Measurements from ENCODE around the gene CDK3.

DNA sequence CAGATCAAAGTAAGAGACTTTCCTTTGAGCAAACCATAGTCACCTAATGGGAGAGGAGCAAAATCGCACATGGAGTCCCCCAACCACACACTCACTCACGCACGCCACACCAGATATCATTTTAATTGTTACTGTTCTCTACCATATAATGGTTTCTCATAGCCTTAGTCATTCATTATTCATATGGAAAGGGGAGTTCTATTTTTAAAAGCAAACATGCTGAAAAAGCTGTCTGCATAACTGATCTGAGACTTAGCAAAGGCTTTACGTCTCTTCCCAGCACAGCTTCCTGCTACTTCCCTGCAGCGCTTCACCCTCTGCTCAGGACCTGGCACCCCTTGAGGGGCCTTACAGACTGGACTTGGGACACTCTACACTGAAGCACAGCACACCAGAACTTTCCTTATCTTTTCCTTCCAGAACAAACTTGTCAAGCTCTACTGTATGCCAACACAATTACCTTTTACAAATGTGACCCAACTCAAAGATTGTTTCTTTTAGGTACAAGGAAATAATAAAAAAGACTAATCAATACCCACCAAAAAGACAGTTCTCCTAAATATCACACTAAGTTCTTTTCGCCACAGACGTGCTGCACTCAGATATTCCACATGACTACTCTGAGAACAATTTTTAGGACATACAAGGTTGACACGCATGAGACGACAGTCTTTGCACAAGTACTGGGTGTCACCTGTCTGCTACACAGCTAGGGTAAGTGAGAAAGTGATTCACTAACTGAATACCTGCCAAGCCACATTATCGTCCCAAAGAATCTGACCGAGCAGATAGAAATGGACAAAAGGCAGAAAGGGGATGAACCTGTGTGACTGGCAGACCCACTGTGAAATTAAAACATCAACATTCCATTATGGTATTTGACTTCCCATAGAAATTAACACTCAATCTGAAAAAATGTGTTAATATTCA is 50.1 kb downstream of the CDK3 start:
- TF ChIP-seq YY1 (IDR thresholded peaks at IDR 0.05; ENCODE audit: extremely low read depth, insufficient replicate concordance, low read depth, low read length) (no peak), POLR2A (IDR thresholded peaks at IDR 0.05; ENCODE audit: borderline replicate concordance, extremely low read depth, insufficient read depth, insufficient read length) (no peak), SP1 (IDR thresholded peaks at IDR 0.05; ENCODE audit: low read depth) (peak; percentile 50), POLR2AphosphoS5 (IDR thresholded peaks at IDR 0.05; ENCODE audit: low read depth, low read length) (no peak; the same call in 1 of the 2 replicates), TCF7L2 (IDR thresholded peaks at IDR 0.05; ENCODE audit: borderline replicate concordance, extremely low read depth, insufficient read depth, insufficient read length) (no peak), EZH2 (IDR thresholded peaks at IDR 0.05) (no peak), SIN3A (IDR thresholded peaks at IDR 0.05; ENCODE audit: low read depth) (no peak)
- TF ChIP-seq, protein P1, sequence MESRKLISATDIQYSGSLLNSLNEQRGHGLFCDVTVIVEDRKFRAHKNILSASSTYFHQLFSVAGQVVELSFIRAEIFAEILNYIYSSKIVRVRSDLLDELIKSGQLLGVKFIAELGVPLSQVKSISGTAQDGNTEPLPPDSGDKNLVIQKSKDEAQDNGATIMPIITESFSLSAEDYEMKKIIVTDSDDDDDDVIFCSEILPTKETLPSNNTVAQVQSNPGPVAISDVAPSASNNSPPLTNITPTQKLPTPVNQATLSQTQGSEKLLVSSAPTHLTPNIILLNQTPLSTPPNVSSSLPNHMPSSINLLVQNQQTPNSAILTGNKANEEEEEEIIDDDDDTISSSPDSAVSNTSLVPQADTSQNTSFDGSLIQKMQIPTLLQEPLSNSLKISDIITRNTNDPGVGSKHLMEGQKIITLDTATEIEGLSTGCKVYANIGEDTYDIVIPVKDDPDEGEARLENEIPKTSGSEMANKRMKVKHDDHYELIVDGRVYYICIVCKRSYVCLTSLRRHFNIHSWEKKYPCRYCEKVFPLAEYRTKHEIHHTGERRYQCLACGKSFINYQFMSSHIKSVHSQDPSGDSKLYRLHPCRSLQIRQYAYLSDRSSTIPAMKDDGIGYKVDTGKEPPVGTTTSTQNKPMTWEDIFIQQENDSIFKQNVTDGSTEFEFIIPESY (IDR thresholded peaks at IDR 0.05; ENCODE audit: extremely low read depth, insufficient replicate concordance, low read length) = no peak
- TF ChIP-seq, protein P2, sequence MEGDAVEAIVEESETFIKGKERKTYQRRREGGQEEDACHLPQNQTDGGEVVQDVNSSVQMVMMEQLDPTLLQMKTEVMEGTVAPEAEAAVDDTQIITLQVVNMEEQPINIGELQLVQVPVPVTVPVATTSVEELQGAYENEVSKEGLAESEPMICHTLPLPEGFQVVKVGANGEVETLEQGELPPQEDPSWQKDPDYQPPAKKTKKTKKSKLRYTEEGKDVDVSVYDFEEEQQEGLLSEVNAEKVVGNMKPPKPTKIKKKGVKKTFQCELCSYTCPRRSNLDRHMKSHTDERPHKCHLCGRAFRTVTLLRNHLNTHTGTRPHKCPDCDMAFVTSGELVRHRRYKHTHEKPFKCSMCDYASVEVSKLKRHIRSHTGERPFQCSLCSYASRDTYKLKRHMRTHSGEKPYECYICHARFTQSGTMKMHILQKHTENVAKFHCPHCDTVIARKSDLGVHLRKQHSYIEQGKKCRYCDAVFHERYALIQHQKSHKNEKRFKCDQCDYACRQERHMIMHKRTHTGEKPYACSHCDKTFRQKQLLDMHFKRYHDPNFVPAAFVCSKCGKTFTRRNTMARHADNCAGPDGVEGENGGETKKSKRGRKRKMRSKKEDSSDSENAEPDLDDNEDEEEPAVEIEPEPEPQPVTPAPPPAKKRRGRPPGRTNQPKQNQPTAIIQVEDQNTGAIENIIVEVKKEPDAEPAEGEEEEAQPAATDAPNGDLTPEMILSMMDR (IDR thresholded peaks at IDR 0.05 in 2 of 3, conservative IDR thresholded peaks at IDR 0.05 in 1 of 3; ENCODE audit: borderline replicate concordance in 1 of 3, insufficient read depth in 1 of 3, low read depth in 2 of 3, low read length in 2 of 3) = no peak
- TF ChIP-seq, protein P3, sequence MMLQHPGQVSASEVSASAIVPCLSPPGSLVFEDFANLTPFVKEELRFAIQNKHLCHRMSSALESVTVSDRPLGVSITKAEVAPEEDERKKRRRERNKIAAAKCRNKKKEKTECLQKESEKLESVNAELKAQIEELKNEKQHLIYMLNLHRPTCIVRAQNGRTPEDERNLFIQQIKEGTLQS (IDR thresholded peaks at IDR 0.05) = no peak
